ENCODE results near the gene KIF7.

GRCh38 chr15:89693091-89693490 lies 37.8 kb upstream of the KIF7 start:
- TF ChIP-seq CTCF (IDR thresholded peaks at IDR 0.05) (no peak), EZH2 (IDR thresholded peaks at IDR 0.05) (no peak)
